ENCODE data around the gene CCDC142. TPM values are rescaled to one million over a fixed set of nuclear protein-coding genes. Genes with fewer than 3 reads are reported as not detected.

CCDC142 gene, protein sequence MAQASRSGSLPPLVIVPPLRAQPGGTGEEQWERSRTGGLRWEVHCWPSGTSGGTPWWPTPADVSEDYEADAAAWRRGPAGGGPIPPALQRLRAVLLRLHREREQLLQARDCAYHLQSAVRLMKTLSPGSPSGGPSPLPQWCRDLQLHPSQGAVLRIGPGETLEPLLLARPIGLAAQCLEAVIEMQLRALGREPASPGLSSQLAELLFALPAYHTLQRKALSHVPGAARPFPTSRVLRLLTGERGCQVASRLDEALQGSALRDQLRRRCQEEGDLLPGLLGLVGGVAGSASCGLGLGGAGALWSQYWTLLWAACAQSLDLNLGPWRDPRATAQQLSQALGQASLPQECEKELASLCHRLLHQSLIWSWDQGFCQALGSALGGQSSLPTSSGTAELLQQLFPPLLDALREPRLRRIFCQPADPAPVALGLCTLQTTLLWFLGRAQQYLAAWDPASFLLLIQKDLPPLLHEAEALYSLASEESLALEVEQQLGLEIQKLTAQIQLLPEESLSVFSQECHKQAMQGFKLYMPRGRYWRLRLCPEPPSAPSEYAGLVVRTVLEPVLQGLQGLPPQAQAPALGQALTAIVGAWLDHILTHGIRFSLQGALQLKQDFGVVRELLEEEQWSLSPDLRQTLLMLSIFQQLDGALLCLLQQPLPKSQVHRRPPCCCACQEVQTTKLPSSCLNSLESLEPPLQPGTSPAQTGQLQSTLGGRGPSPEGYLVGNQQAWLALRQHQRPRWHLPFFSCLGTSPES
- 10 to 100 TPM in 3 of 4 donors, 1 to 10 TPM in 1; 7.3 to 41.6 (median 13.7) TPM for total RNA-seq

DNA sequence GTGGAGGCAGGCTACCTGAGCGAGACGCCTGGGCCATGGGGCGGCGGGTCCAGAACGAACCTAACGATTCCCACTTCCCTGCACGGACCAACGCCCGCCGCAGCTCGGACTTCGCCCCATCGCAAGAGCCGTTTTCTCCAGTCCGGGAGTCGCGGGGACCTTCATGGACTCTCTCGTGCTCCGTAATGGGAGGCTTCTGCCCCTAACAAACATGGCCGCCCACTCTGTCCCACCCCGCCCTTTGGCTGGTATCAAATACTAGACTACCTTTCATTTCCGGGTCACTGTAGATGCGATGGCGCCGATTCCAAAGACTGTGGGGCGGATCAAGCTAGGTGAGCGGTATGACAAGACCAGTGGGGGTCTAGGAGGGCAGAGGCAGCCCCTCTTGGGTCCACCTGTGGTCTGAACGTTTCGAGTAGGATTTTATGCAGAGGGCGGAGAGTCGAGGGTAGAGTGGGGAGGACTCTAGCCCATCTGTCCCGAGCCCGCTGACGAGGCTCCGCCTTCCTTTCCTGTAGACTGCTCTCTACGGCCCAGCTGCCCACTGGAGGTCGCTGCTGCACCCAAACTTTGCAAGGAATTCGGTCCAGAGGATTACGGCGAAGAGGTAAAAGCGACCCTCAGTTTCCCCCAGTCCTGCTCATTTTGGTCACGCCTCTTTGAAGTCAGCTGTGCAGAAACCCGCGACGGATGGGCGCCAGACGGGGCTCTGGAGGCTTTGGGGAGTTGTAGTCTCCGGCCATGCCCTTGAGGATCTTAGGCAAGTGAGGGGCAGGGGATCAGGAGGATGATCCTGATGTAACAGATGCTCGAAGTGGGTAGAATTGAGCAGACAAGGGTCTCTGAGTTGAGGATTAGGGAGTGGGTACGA lies at the start of gene CCDC142, which contains the start of gene TTC31:
Gene CCDC142, minus strand, starts transcription at position 198 of the 874 bp plus-strand sequence. Its CDS starts 161 bp downstream, at position 37.
Gene TTC31, plus strand, starts transcription at position 281 of the 874 bp plus-strand sequence. Its CDS starts 15 bp downstream, at position 296.
- Histone ChIP-seq H3K27ac (peak within 1 kb of the TSS; percentile 54 to 97 (median 88)), H3K4me1 (peaks cover 0 to 43% (median 19%) of the 10 kb centered on the region in 3 donors), H3K9me3 (no peaks in the 10 kb centered on the region), H3K4me3 (peak within 1 kb of the TSS; percentile 57 to 90), H3K36me3 (peaks cover 0 to 73% of the 10 kb centered on the region in 2 donors), H3K27me3 (no peaks in the 10 kb centered on the region)
- TF ChIP-seq POLR2AphosphoS5 (IDR thresholded peaks at IDR 0.05) (peak; percentile 75), EP300 (IDR thresholded peaks at IDR 0.05) (no peak), POLR2A (IDR thresholded peaks at IDR 0.05) (peak in 1 of 2 donors; percentile 48)
- TF ChIP-seq, protein P1, sequence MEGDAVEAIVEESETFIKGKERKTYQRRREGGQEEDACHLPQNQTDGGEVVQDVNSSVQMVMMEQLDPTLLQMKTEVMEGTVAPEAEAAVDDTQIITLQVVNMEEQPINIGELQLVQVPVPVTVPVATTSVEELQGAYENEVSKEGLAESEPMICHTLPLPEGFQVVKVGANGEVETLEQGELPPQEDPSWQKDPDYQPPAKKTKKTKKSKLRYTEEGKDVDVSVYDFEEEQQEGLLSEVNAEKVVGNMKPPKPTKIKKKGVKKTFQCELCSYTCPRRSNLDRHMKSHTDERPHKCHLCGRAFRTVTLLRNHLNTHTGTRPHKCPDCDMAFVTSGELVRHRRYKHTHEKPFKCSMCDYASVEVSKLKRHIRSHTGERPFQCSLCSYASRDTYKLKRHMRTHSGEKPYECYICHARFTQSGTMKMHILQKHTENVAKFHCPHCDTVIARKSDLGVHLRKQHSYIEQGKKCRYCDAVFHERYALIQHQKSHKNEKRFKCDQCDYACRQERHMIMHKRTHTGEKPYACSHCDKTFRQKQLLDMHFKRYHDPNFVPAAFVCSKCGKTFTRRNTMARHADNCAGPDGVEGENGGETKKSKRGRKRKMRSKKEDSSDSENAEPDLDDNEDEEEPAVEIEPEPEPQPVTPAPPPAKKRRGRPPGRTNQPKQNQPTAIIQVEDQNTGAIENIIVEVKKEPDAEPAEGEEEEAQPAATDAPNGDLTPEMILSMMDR (IDR thresholded peaks at IDR 0.05) = peak in 3 of 4 experiments; percentile 80 to 88 (median 87)
- peak; percentile 98 for ATAC-seq
- 0% methylated on average over 8 of the region's 50 CpGs; no CpG with 5 or more reads in 1 of the 2 donors for WGBS, 2 donors (ENCODE audit: low coverage in 1 of 2)

DNA sequence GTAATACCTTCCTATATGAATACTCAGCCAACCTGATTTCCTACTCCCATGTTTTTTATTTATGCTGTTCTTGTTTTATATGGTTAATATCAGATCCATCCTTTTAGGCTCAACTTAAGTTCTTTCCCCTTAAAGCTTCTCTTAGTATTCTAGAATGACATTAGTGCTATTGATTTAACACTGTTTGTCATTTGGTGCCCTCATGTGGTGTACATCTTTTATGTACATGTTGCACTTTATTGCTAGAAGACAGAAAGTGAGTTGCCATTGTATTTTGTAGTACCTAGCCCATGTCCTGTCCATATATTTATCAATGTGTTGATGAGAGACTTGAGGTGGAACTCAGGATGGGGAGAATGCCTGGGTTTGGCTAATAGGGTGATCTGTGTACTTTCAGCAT lies 49.4 kb upstream of the CCDC142 start:
- Histone ChIP-seq H3K27ac (no peak overlapping the region), H3K36me3 (peaks cover 0 to 47% of the 10 kb centered on the region in 2 donors)
- no peak for TF ChIP-seq POLR2AphosphoS5 (IDR thresholded peaks at IDR 0.05)
- TF ChIP-seq, protein P1 (IDR thresholded peaks at IDR 0.05) = peak in 1 of 4 experiments; percentile 13

DNA sequence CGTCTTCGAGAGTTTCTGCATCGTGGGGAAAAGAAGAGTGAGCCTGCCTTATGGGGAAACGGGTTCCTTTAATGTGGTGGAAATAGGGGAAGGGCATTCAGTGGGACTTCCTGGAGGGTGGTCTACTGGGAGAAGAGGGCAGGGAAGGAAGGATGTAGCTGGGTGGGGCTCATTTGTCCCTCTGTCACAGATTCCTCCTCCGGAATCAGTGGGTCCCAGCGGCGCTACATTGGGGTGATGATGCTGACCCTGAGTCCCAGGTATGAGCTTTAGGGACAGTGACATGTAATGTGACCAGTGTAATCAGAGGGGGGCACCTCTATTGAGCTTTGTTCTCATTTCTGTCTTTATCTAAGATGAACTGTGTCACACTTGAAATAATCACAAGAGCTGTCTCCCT lies 48.9 kb upstream of the CCDC142 start:
- TF ChIP-seq EP300 (IDR thresholded peaks at IDR 0.05) (no peak), POLR2AphosphoS5 (IDR thresholded peaks at IDR 0.05) (no peak), POLR2A (IDR thresholded peaks at IDR 0.05) (no peak)
- TF ChIP-seq, protein P1 (IDR thresholded peaks at IDR 0.05) = no peak
- H3K9me3 ChIP-seq = no peaks in the 10 kb centered on the region
- H3K4me1 ChIP-seq = peaks cover 2 to 44% (median 15%) of the 10 kb centered on the region in 3 donors
- no peak for ATAC-seq
- 79% methylated on average over 4 of the region's 7 CpGs; no CpG with 5 or more reads in 1 of the 2 donors for WGBS, 2 donors (ENCODE audit: low coverage in 1 of 2)
- H3K27ac ChIP-seq = no peak overlapping the region
- H3K4me3 ChIP-seq = no peak overlapping the region
- H3K36me3 ChIP-seq = peaks cover 0 to 52% of the 10 kb centered on the region in 2 donors
- no peaks in the 10 kb centered on the region for H3K27me3 ChIP-seq

More for the DNA sequence above, 49.4 kb upstream of the CCDC142 start:
- Histone ChIP-seq H3K9me3 (no peaks in the 10 kb centered on the region), H3K4me3 (no peak overlapping the region), H3K4me1 (peaks cover 2 to 42% (median 15%) of the 10 kb centered on the region in 3 donors), H3K27me3 (no peaks in the 10 kb centered on the region)
- no peak for ATAC-seq

DNA sequence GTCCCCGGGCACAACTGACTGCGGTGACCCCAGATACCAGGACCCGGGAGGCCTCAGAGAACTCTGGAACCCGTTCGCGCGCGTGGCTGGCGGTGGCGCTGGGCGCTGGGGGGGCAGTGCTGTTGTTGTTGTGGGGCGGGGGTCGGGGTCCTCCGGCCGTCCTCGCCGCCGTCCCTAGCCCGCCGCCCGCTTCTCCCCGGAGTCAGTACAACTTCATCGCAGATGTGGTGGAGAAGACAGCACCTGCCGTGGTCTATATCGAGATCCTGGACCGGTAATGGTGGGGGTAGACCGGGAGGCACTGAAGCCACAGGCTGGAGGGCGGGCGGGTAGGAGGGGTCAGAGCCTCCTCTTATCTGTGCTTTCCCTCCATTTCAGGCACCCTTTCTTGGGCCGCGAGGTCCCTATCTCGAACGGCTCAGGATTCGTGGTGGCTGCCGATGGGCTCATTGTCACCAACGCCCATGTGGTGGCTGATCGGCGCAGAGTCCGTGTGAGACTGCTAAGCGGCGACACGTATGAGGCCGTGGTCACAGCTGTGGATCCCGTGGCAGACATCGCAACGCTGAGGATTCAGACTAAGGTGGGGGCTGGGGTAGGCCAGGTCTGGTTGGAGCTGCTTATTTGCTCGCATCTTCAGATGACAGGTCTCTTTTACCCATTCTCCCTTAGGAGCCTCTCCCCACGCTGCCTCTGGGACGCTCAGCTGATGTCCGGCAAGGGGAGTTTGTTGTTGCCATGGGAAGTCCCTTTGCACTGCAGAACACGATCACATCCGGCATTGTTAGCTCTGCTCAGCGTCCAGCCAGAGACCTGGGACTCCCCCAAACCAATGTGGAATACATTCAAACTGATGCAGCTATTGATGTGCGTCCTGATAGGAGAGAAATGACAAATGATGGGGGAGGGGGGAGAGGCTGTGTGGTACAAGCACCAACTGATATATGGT lies 47.7 kb upstream of the CCDC142 start:
- no peak for ATAC-seq

More for the DNA sequence above, 47.7 kb upstream of the CCDC142 start:
- peak overlapping the region; percentile 60 to 91 (median 88) for H3K27ac ChIP-seq
- 1 to 4% methylated on average over 19 to 20 of the region's 54 CpGs for WGBS, 2 donors (ENCODE audit: low coverage in 1 of 2)
- peak overlapping the region; percentile 80 to 94 for H3K4me3 ChIP-seq
- peaks cover 2 to 44% (median 15%) of the 10 kb centered on the region in 3 donors for H3K4me1 ChIP-seq
- peaks cover 0 to 64% of the 10 kb centered on the region in 2 donors for H3K36me3 ChIP-seq
- H3K27me3 ChIP-seq = no peaks in the 10 kb centered on the region
- TF ChIP-seq, protein P1 (IDR thresholded peaks at IDR 0.05) = no peak
- TF ChIP-seq POLR2A (IDR thresholded peaks at IDR 0.05) = no peak
- TF ChIP-seq POLR2AphosphoS5 (IDR thresholded peaks at IDR 0.05) = no peak
- no peak for TF ChIP-seq EP300 (IDR thresholded peaks at IDR 0.05)
- no peaks in the 10 kb centered on the region for H3K9me3 ChIP-seq
